ENCODE results near the gene ZHX3.

DNA sequence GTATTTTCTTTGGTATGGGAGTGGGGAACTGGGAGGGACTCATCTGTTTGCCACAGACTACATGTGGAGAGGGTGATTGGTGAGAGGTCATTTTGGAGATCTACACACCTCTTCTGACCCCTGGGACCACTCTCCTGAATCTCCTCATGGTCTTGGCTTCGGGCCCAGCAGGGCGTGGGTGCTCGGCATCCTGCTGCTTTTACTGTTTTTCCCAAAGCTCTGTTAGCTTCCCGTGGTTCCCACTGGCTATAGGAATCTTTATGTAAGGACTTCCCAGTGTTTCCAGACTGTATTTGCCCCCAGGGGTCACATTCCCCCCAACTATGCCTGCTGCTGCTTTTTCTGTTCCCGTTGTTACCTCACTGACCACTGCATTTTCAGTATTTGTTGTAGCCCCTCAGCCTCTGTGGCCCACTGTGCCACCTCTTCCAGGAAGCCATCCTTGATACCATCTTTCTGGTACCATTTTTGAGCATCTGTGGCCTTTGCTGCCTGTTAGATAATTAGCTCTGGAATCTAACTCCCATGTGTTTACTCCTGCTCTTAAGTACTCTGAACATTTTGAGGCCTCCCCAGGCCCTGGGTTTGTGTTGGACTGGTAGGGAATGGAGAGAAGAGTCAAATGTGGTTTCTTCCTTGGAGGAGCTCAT lies 165.3 kb downstream of the ZHX3 start:
- TF ChIP-seq, protein P1, sequence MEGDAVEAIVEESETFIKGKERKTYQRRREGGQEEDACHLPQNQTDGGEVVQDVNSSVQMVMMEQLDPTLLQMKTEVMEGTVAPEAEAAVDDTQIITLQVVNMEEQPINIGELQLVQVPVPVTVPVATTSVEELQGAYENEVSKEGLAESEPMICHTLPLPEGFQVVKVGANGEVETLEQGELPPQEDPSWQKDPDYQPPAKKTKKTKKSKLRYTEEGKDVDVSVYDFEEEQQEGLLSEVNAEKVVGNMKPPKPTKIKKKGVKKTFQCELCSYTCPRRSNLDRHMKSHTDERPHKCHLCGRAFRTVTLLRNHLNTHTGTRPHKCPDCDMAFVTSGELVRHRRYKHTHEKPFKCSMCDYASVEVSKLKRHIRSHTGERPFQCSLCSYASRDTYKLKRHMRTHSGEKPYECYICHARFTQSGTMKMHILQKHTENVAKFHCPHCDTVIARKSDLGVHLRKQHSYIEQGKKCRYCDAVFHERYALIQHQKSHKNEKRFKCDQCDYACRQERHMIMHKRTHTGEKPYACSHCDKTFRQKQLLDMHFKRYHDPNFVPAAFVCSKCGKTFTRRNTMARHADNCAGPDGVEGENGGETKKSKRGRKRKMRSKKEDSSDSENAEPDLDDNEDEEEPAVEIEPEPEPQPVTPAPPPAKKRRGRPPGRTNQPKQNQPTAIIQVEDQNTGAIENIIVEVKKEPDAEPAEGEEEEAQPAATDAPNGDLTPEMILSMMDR (IDR thresholded peaks at IDR 0.05; ENCODE audit: low read depth, low read length, poor library complexity, severe bottlenecking): no peak
- no peak for TF ChIP-seq EZH2phosphoT487 (IDR thresholded peaks at IDR 0.05; ENCODE audit: borderline replicate concordance, low read length)

All from DOHH2 (cell line).